GM23338 (cell line): ENCODE data around the gene C2CD4D. TPM values are rescaled to one million over a fixed set of nuclear protein-coding genes. Genes with fewer than 3 reads are reported as not detected.

Experiments
- ATAC-seq: fragments of 200-7000 bp; cut with Tn5 transposase; 3 replicates; pipeline ENCODE4 v1.9.1; 2020
- DNase-seq: peaks from one replicate; pipeline ENCODE4 v3.0.0-alpha.2; 2015; ENCODE audit warnings: low spot score
- H2AFZ ChIP-seq: fragments of 200-600 bp; sonication (generic); 2 replicates; pipeline ENCODE4 v1.8.0; 2016; ENCODE audit warnings: antibody characterized with exemption, mild to moderate bottlenecking, moderate library complexity
- H3F3A ChIP-seq: fragments of 200-600 bp; sonication (generic); replicated peaks from 2 replicates; pipeline ENCODE4 v1.8.0; 2017; ENCODE audit warnings: antibody characterized with exemption, mixed run types, low read depth
- H3K27ac ChIP-seq: fragments of 200-600 bp; sonication (generic); 2 replicates; pipeline ENCODE4 v1.6.1; 2016; ENCODE audit warnings: low read depth
- H3K27me3 ChIP-seq: fragments of 200-600 bp; sonication (generic); 2 replicates; pipeline ENCODE4 v1.8.0; 2016; ENCODE audit warnings: mild to moderate bottlenecking, mixed run types, moderate library complexity; ENCODE audit not compliant: insufficient read depth
- H3K36me3 ChIP-seq: fragments of 200-600 bp; sonication (generic); 2 replicates; pipeline ENCODE4 v1.8.0; 2016; ENCODE audit warnings: mild to moderate bottlenecking; ENCODE audit not compliant: insufficient read depth
- H3K4me1 ChIP-seq: fragments of 200-600 bp; sonication (generic); 2 replicates; pipeline ENCODE4 v1.8.0; 2016; ENCODE audit warnings: mild to moderate bottlenecking, moderate library complexity; ENCODE audit not compliant: insufficient read depth
- H3K4me2 ChIP-seq: fragments of 200-600 bp; sonication (generic); 2 replicates; pipeline ENCODE4 v1.7.1; 2017; ENCODE audit warnings: mixed run types
- H3K4me3 ChIP-seq: fragments of 200-600 bp; sonication (generic); 2 replicates; pipeline ENCODE4 v1.6.1; 2016; ENCODE audit warnings: mixed run types
- H3K79me2 ChIP-seq: fragments of 200-600 bp; sonication (generic); replicated peaks from 2 replicates; pipeline ENCODE4 v1.8.0; 2017; ENCODE audit warnings: mild to moderate bottlenecking; ENCODE audit not compliant: insufficient read depth
- H3K9me2 ChIP-seq: fragments of 200-600 bp; sonication (generic); 2 replicates; pipeline ENCODE4 v1.8.0; 2017; ENCODE audit not compliant: insufficient read depth
- H4K20me1 ChIP-seq: fragments of 200-600 bp; sonication (generic); replicated peaks from 2 replicates; pipeline ENCODE4 v1.8.0; 2017; ENCODE audit warnings: mild to moderate bottlenecking; ENCODE audit not compliant: insufficient read depth
- H3K27ac Mint-ChIP-seq: 2 replicates; pipeline ENCODE4 v1.8.0; 2020; ENCODE audit warnings: inconsistent platforms, mild to moderate bottlenecking, moderate library complexity, mixed read lengths
- H3K27me3 Mint-ChIP-seq: 3 replicates; pipeline ENCODE4 v1.8.0; 2022; ENCODE audit warnings: low read depth, mild to moderate bottlenecking, moderate library complexity, mixed read lengths, inconsistent platforms; ENCODE audit not compliant: insufficient read depth, poor library complexity
- H3K36me3 Mint-ChIP-seq: 3 replicates; pipeline ENCODE4 v1.8.0; 2021; ENCODE audit warnings: low read depth, mild to moderate bottlenecking, inconsistent platforms, moderate library complexity, mixed read lengths
- H3K4me1 Mint-ChIP-seq: 3 replicates; pipeline ENCODE4 v1.8.0; 2020; ENCODE audit warnings: mild to moderate bottlenecking, inconsistent platforms, mixed read lengths
- H3K4me3 Mint-ChIP-seq: 3 replicates; pipeline ENCODE4 v1.8.0; 2021; ENCODE audit warnings: moderate library complexity, mild to moderate bottlenecking, inconsistent platforms, mixed read lengths
- H3K9me3 Mint-ChIP-seq: 3 replicates; pipeline ENCODE4 v1.8.0; 2020; ENCODE audit warnings: moderate library complexity, mild to moderate bottlenecking, inconsistent platforms, mixed read lengths
- CREB1 ChIP-seq: fragments of 250-450 bp; sonication (Bioruptor Pico); IDR thresholded peaks from 2 replicates; pipeline ENCODE4 v1.5.0; 2020; ENCODE audit warnings: low read depth, mild to moderate bottlenecking, moderate library complexity
- CTCF ChIP-seq, 2 experiments: fragments of 200-600 bp in 1 of 2; sonication (generic) in 1 of 2; conservative IDR thresholded peaks; 2 replicates each; pipeline versions ENCODE4 v1.5.1 to v1.6.1; 2016 to 2017; ENCODE audit warnings: antibody characterized with exemption in 2 of 2, low read depth in 2 of 2, mild to moderate bottlenecking in 2 of 2, moderate library complexity in 1 of 2
- ETS1 ChIP-seq: IDR thresholded peaks from 2 replicates; pipeline ENCODE4 v1.6.1; 2016; ENCODE audit warnings: antibody characterized with exemption
- EZH2 ChIP-seq: fragments of 200-600 bp; sonication (generic); IDR thresholded peaks from one replicate; pipeline ENCODE4 v1.8.0; 2017; ENCODE audit warnings: antibody characterized with exemption, mild to moderate bottlenecking, low read depth; ENCODE audit not compliant: unreplicated experiment
- EZH2phosphoT487 ChIP-seq: fragments of 200-600 bp; sonication (generic); IDR thresholded peaks from one replicate; pipeline ENCODE4 v1.8.1; 2018; ENCODE audit warnings: antibody characterized with exemption; ENCODE audit not compliant: unreplicated experiment
- JUNB ChIP-seq: IDR thresholded peaks from one replicate; pipeline ENCODE4 v1.6.1; 2016; ENCODE audit warnings: antibody characterized with exemption; ENCODE audit not compliant: unreplicated experiment
- POLR2AphosphoS5 ChIP-seq: IDR thresholded peaks from 2 replicates; pipeline ENCODE4 v1.6.1; 2016; ENCODE audit warnings: antibody characterized with exemption, low read depth
- REST ChIP-seq: IDR thresholded peaks from one replicate; pipeline ENCODE4 v1.6.1; 2018; ENCODE audit warnings: antibody characterized with exemption; ENCODE audit not compliant: unreplicated experiment
- STAT1 ChIP-seq: IDR thresholded peaks from one replicate; pipeline ENCODE4 v1.6.1; 2016; ENCODE audit warnings: antibody characterized with exemption; ENCODE audit not compliant: unreplicated experiment
- ZNF114 ChIP-seq: fragments of 250-450 bp; sonication (Bioruptor Pico); IDR thresholded peaks from 2 replicates; pipeline ENCODE4 v1.5.0; 2020; ENCODE audit warnings: mild to moderate bottlenecking, moderate library complexity
- ZNF331 ChIP-seq: fragments of 250-450 bp; sonication (Bioruptor Pico); IDR thresholded peaks from 2 replicates; pipeline ENCODE4 v1.5.0; 2020; ENCODE audit warnings: low read depth, mild to moderate bottlenecking, moderate library complexity
- polyA plus RNA-seq: library from polyadenylated mRNA; unstranded; fragments of >200 nt; fragmentation: Nextera tagmentation; extraction: Ambion mirVana; gene quantifications from 2 replicates; pipeline ENCODE4 v1.2.1, GENCODE V29; 2016
- total RNA-seq: library from RNA; depleted of rRNA; stranded (reverse); fragments of >200 nt; shearing (Covaris generic); gene quantifications from 2 replicates; pipeline ENCODE4 v1.2.3, GENCODE V29; 2014

C2CD4D gene
- total and polyA plus RNA-seq, 2 experiments from 2014 or later, result 0.35 to 0.82 TPM

- Histone ChIP-seq H3K27ac (no peak overlapping the region), H3K9me2 (no peaks in the 10 kb centered on the region), H2AFZ (no peak overlapping the region), H3K4me3 (no peak overlapping the region), H3K79me2 (no peaks in the 10 kb centered on the region), H3F3A (no peaks in the 10 kb centered on the region; the same call in 1 of the 2 replicates), H3K36me3 (no peaks in the 10 kb centered on the region), H3K4me1 (peaks cover 37% of the 10 kb centered on the region), H3K27me3 (peaks cover 8% of the 10 kb centered on the region), H4K20me1 (no peaks in the 10 kb centered on the region), H3K4me2 (no peak overlapping the region)
- ATAC-seq (no peak), DNase-seq (no peak)
- peaks cover 4% of the 10 kb centered on the region; the same call in 1 of the 3 replicates for H3K9me3 Mint-ChIP-seq
- TF ChIP-seq ZNF114 (CRISPR knock-in tag), result no peak
- no peak for TF ChIP-seq EZH2phosphoT487
- no peak for TF ChIP-seq ETS1
- no peak for TF ChIP-seq JUNB
- no peak for TF ChIP-seq STAT1
- TF ChIP-seq REST, result no peak
- TF ChIP-seq EZH2, result no peak
- no peak for TF ChIP-seq CTCF (conservative IDR thresholded peaks at IDR 0.05; ENCODE audit: low read depth in 2 of 2)
- H3K4me1 Mint-ChIP-seq, result peaks cover 49% of the 10 kb centered on the region
- no peak overlapping the region for H3K27ac Mint-ChIP-seq
- peaks cover 21% of the 10 kb centered on the region for H3K27me3 Mint-ChIP-seq
- H3K4me3 Mint-ChIP-seq, result no peak overlapping the region
- no peaks in the 10 kb centered on the region; the same call in 2 of the 3 replicates for H3K36me3 Mint-ChIP-seq
Observed at GRCh38 chr1:151832318-151832980, 7.2 kb downstream of the C2CD4D start.

GRCh38 chr1:151831605-151832004 lies 8.0 kb downstream of the C2CD4D start, which contains the start of gene RORC:
TSS of gene RORC (minus strand) at chr1:151831802. CDS start at chr1:151831764, 38 bp downstream.
- Histone ChIP-seq H2AFZ (no peak within 1 kb of the TSS), H3K9me2 (no peaks in the 10 kb centered on the region), H3K4me2 (no peak within 1 kb of the TSS), H3K79me2 (no peaks in the 10 kb centered on the region), H3K4me3 (no peak within 1 kb of the TSS), H4K20me1 (no peaks in the 10 kb centered on the region), H3F3A (no peaks in the 10 kb centered on the region; the same call in 1 of the 2 replicates), H3K36me3 (no peaks in the 10 kb centered on the region), H3K27ac (no peak within 1 kb of the TSS), H3K4me1 (peaks cover 30% of the 10 kb centered on the region), H3K27me3 (no peaks in the 10 kb centered on the region)
- Mint-ChIP-seq H3K27ac (no peak within 1 kb of the TSS), H3K27me3 (peaks cover 17% of the 10 kb centered on the region), H3K4me3 (no peak within 1 kb of the TSS), H3K36me3 (no peaks in the 10 kb centered on the region; the same call in 2 of the 3 replicates), H3K4me1 (peaks cover 42% of the 10 kb centered on the region), H3K9me3 (peaks cover 2% of the 10 kb centered on the region; the same call in 1 of the 3 replicates)
- ATAC-seq, result no peak
- DNase-seq, result no peak
- TF ChIP-seq ETS1 (no peak), EZH2 (no peak), REST (no peak), STAT1 (no peak), ZNF331 (no peak), POLR2AphosphoS5 (no peak), JUNB (no peak), CREB1 (CRISPR knock-in tag) (no peak)
